ENCODE data around the gene OR10D3.

DNA sequence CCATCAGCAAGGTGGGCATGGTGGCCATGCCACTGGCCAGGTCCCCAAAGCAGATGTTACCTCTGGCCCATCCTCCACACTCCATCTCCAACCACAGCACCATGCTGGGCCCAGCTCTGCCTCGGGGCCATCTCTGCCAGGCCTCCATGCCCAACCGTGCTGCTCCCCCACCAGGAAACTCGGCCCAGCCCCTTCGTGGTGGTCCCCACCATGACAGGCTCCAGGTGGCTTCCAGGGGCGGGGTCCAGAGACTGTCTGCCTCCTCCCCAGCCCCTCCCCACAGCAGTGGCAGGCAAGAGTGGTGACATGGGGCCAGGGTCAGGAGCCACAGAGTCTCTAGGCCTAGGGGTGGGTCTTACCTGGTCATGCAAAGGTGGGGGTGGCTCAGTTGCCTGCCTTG, 27.3 kb downstream of the OR10D3 start:
- TF ChIP-seq, protein P1, sequence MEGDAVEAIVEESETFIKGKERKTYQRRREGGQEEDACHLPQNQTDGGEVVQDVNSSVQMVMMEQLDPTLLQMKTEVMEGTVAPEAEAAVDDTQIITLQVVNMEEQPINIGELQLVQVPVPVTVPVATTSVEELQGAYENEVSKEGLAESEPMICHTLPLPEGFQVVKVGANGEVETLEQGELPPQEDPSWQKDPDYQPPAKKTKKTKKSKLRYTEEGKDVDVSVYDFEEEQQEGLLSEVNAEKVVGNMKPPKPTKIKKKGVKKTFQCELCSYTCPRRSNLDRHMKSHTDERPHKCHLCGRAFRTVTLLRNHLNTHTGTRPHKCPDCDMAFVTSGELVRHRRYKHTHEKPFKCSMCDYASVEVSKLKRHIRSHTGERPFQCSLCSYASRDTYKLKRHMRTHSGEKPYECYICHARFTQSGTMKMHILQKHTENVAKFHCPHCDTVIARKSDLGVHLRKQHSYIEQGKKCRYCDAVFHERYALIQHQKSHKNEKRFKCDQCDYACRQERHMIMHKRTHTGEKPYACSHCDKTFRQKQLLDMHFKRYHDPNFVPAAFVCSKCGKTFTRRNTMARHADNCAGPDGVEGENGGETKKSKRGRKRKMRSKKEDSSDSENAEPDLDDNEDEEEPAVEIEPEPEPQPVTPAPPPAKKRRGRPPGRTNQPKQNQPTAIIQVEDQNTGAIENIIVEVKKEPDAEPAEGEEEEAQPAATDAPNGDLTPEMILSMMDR (IDR thresholded peaks at IDR 0.05; ENCODE audit: low read depth, low read length, poor library complexity, severe bottlenecking), result no peak
- TF ChIP-seq EZH2phosphoT487 (IDR thresholded peaks at IDR 0.05; ENCODE audit: borderline replicate concordance, low read length), result no peak

Data from DOHH2 (cell line).